Measurements from ENCODE around the gene KCNJ6.

DNA sequence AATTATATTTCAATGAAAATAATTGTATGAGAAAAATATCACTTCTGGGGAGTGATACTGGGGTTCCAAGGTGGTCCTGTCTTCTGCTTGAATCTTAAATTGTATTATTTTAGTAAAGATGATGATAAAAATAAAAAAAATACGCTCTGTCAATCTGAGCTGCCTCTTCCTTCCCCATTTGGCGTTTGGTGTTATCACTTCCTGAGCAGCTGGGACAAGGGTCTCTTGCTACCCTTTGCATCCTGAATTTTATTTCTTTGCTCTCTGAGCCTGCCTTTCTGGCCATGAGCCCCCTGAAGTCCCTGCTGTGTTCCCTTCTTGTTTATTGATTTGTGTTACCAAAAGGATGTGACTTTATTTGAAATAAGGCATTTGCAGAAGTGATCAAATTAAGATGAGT is 111.0 kb downstream of the KCNJ6 start:
- TF ChIP-seq POLR2A (IDR thresholded peaks at IDR 0.05) (no peak), EP300 (IDR thresholded peaks at IDR 0.05) (no peak), POLR2AphosphoS5 (IDR thresholded peaks at IDR 0.05) (no peak)
- TF ChIP-seq, protein P1, sequence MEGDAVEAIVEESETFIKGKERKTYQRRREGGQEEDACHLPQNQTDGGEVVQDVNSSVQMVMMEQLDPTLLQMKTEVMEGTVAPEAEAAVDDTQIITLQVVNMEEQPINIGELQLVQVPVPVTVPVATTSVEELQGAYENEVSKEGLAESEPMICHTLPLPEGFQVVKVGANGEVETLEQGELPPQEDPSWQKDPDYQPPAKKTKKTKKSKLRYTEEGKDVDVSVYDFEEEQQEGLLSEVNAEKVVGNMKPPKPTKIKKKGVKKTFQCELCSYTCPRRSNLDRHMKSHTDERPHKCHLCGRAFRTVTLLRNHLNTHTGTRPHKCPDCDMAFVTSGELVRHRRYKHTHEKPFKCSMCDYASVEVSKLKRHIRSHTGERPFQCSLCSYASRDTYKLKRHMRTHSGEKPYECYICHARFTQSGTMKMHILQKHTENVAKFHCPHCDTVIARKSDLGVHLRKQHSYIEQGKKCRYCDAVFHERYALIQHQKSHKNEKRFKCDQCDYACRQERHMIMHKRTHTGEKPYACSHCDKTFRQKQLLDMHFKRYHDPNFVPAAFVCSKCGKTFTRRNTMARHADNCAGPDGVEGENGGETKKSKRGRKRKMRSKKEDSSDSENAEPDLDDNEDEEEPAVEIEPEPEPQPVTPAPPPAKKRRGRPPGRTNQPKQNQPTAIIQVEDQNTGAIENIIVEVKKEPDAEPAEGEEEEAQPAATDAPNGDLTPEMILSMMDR (IDR thresholded peaks at IDR 0.05), result no peak
